Stromal cell of bone marrow (primary cell): ENCODE measurements around the gene CAPS.
"Not testable (repeated sequence)": the region's sequence is repeated elsewhere in the genome, so short reads cannot be mapped to it uniquely, and the experiment has no call there.

Source experiments
- DNase-seq: peaks from one replicate; pipeline ENCODE4 v3.0.0-alpha.2; 2012; ENCODE audit warnings: low read depth

CAPS gene

DNA sequence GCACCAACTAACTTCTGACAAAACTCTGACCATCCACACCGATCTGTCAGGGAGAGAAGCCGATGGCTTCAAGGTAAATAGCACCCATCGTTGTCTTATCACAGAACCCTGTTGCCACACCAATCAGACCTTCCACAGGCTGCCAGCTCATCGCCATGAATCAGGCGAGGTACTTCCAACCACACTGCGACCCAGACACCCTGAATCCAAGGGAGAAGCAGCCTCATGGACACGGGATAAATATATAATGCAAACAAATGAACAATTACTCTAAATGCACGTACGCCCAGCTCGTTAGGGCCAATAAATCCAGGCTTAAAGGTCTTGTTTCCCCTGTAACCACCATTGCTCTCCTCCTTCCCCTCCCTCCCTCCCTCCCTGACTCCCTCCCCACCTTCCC, 43.1 kb downstream of the CAPS start:
- no peak for DNase-seq

- DNase-seq: no peak
Observed at GRCh38 chr19:5958074-5958850, 44.2 kb downstream of the CAPS start.

GRCh38 chr19:5958851-5959122, 44.7 kb downstream of the CAPS start:
- no peak for DNase-seq

GRCh38 chr19:5959260-5960004, 45.4 kb downstream of the CAPS start:
- no peak for DNase-seq

DNA sequence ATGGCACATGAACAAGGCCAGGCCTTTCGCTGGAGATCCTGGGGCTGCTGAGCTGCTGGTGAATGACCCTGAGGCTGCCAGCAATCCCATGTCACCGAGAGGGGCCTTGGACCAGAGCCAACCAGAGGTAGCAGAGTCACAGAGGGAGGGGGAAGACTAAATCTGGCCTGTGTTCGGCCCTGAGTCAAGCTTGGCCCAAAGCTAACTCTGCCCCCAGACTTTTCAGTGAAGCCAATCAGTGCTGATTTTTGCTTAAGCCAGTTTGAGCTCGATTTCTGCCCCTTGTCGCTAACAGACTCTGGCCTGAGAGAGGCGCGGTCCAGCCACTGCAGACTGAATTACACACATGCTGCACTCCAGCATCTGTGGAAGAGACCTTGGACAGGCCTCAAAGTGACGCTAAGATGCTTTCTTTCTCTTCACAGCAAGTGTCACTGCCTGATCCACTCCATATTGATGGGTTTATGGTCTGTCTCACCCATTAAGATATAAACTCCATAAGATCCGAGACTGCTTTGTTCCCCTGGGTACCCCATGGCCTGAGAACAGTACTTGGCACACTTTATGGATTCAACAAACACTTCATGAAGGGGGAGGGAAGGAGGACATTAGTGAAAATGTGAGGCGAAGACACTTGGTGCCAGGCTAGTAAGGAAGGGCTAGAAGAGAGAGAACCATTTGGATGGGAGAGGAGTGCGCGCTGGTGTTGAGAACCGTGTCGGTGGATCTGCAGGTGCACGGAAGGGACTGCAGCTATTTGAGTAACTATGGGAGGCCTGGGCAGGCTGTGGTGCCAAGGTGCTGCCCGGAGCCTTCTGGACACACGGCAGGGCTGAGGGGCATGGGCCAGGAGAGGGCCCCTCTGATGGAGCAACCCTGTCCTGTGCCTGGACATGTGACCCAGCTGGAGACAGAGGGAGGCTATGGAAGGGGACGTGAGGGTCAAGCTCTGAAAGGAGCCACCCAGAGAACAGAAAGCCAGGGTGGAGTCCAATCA, 46.2 kb downstream of the CAPS start:
- no peak for DNase-seq

DNA sequence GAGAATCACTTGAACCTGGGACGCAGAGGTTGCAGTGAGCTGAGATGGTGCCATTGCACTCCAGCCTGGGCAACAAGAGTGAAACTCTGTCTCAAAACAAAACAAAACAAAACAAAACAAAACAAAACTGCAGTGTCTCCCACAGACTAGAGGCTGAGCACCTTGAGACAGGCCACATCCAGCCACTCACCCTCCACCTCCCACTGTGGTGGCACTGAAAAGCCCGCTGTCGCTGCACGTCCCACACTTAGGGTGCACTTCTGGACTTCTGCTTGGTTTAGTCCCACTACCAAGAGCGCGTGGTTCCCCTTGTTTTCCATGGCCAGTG, 47.6 kb downstream of the CAPS start:
- DNase-seq: not testable (repeated sequence)

GRCh38 chr19:5961969-5962945, 48.2 kb downstream of the CAPS start:
- DNase-seq: no peak

DNA sequence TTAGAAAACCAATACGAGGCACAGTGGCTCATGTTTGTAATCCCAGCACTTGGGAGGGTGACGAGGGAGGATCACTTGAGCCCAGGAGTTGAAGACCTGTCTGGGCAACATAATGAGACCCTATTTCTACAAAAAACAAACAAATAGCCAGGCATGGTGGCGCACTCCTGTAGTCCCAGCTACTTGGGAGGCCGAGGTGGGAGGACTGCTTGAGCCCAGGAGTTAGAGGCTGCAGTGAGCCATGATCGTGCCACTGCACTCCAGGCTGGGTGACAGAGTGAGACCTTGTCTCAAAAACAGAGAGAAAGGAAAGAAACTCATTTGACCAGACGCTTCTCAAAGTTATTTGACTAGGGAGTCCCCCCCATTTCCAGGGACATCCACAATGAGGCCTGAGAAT, 49.2 kb downstream of the CAPS start:
- DNase-seq: not testable (repeated sequence)

DNA sequence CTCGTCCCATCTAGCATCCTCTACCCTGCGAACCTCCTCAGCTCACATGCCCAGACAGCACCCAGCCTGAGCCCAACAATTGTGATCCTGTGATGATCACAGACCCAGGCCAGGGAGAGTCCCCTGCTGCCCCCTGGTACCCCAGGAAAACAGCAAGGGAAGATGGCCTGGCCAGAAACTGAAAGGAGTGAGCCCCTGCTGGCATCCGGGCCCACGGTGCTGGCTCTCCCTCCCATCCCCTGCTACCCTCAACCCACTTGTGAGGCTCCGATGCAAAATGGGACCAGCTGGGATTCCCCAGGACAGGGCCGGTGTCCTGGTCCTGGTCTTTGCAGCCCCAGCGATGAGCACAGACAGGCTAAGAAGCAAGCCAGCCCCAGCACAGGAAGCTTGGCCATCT, 49.8 kb downstream of the CAPS start:
- no peak for DNase-seq

GRCh38 chr19:5964816-5965565, 50.9 kb downstream of the CAPS start:
- DNase-seq: no peak
